ENCODE measurements around the gene CRB1.
"Not testable (repeated sequence)": the region's sequence is repeated elsewhere in the genome, so short reads cannot be mapped to it uniquely, and the experiment has no call there.

The CRB1 gene

DNA sequence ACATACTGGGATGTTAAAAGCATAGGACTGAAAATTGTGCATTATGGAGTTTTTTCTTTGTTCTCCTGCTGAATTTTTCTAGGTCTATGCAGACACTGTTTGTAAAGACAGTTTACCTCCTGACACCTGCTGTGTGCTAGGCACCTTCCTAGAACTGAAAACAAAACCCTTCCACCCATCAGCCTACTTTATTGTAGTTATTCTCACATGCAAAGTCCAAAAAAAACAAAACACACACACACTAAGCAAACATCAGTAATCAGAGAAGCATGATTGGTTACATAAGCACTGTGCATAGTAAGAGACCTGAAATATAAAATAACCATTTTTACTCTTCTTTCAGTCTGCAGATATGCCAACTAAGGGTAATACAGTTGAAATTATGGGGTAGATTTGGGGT, 195.1 kb downstream of the CRB1 start:
- no peak for DNase-seq (ENCODE audit: low spot score)

- DNase-seq (ENCODE audit: low spot score), result peak; percentile 5
Measured at GRCh38 chr1:197464044-197464443, 196.0 kb downstream of the CRB1 start.

DNA sequence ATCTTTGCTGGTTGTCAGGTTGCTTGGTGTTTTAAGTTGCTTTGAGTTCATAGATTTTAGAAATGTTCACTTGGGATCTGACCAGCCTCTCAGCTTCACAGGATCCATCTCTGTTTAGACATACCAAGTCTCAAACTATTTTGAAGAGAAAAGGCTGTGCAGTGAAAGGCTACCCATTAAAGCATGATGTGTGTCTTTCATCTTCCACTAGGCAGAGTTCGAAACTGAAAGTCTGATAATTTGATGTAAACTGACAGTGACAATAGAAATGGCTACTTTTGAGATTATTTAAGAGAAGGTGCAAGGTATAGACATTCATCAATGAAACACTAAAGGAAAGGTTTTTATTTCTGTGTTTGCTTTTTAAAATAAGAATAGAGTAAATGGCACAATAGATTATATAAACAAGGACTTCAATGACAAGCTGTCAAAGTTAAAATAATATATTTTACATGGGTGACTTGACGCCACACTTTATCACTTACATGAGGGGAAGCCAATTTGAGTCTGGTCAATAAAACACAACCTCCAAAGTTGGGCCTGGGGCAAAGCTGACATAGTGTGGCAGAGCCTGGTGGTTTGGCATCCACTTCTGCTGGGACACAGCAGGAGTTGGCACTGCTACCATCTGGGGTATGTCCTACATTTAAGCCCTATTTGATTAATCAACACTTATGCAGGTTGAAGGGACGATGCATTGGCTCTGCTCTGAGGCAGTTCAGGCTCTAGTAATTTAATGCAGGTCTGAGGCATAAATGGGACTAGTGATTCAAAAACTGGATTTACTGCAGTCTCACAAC, 197.7 kb downstream of the CRB1 start:
- DNase-seq (ENCODE audit: low spot score), result no peak

- no peak for DNase-seq (ENCODE audit: low spot score)
Measured at GRCh38 chr1:197466813-197467212, 198.8 kb downstream of the CRB1 start.

GRCh38 chr1:197467881-197468280, 199.8 kb downstream of the CRB1 start:
- no peak for DNase-seq (ENCODE audit: low spot score)

DNA sequence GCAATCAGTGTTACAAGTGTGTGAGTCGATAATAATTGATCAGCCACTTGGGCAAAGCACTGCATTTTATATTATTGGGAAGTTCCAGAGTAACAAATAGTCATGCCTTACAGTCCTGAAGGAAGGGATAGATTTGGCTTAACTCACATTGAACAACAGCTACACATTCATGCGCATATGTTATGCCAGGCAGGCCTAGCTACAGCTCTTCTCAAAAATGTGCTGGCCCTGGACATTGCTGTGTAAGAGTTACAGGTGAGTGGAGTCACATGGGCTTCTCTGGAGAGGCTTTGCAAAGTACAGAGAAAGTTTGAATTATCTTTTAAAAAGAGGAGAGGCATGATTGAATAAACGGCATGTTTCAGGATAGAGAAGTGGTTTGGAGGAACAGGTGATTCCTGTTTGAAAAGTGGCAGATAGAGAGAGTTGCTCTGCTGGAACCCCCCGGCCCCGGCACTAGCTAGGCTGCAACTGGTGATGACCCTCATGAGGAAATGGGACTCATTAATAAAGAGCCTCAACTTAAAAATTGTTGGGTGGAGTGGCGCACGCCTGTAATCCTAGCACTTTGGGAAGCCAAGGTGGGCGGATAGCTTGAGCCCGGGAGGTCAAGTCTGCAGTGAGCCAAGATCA, 200.6 kb downstream of the CRB1 start:
- DNase-seq (ENCODE audit: low spot score), result no peak

DNA sequence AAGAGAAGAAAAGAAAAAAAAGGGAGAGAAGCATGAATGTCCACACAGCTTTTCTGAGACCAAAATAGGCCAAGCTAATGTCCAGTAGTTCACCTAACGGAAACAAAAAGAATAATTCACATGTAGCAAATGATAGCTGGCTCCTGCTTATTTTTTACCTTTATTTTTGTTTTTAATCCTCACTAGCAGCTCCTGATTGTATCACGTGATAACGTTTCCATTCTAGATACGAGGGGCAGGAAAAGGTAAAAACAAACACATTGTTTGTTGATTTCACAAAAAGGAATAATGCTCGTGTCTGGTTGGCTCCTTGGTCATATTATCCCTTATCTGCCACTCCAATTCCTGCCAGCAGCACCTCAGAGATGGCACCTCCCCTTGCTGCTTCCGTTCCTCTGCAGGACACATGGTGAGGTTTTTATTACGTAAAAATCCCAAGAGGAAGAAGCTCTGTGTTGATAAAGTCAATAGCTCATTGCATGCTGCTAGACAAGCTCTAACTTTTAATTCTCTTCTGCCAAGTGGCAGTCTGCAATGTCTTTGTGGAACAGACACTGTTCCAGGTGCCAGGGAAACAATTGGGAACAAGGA, 201.7 kb downstream of the CRB1 start:
- no peak for DNase-seq (ENCODE audit: low spot score)

DNA sequence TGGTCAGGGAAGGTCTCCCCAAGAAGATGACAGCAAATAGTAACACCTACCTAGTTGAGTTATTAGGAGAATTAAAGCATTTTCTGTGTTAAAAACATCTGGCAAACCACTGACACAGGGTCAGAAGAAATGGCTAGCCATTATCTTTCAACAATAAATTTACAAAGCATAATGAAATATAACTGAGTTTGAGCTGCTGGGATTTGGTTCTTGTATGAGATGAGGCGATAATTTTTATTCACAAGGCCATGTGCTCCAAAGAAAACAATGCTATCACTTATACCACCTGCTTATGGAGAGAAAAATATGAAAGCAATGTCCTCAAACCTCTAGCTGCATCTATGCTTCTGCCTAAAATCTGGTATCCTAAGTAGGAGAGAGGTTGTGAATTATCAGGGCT, 202.3 kb downstream of the CRB1 start:
- no peak for DNase-seq (ENCODE audit: low spot score)

DNA sequence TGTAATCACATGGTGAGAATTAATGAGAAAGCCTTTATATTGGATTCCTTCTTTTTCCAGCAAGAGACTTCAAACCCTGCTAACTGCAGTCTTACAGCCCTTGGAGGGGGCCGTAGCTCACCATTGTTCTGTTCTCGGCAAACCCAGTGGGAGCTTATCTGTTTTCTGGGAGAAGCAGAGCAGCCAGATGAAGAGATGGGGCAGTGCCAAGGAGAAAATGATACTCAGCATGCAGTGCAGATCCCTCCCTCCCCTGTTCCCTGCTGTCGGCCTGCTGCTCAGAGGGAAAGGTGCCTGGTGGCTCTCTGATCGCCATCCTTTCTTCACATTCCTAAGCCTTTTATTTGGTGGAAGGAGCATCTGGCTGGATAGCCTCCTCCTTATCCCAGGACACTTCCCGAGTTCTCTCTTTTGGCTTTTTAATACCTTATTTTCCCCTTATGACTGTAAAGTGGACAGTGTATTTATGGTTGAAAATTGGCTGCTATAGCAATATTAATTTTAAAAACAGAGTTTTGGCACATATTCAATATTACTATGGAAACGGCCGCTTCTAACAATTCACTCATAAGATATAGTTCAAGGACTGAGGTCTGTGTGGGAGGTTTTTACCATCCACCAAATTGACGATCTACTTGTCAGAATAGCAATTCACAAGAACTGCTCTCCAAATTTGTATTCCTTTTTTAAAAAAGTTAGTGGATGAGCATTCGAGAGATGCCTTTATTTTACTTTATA, 203.4 kb downstream of the CRB1 start:
- DNase-seq (ENCODE audit: low spot score), result no peak

DNA sequence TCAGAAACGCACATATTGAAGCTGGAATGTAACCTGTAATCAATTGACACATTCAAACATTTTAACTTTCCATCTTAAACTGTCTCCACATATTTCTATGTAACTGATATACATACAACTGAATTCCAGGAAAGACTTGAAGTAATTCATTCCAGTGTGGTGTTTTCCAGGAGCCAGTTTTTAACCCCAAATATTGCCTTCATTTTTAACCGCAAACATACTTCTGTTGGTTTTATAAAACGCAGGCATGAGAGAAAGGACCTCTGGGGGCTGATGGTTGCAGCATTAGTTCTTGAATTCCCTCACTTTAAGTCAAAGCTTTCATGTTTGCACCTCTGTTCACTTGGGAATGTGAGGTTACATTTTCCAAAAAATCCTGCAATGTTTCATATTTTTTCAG, 204.1 kb downstream of the CRB1 start:
- no peak for DNase-seq (ENCODE audit: low spot score)

DNA sequence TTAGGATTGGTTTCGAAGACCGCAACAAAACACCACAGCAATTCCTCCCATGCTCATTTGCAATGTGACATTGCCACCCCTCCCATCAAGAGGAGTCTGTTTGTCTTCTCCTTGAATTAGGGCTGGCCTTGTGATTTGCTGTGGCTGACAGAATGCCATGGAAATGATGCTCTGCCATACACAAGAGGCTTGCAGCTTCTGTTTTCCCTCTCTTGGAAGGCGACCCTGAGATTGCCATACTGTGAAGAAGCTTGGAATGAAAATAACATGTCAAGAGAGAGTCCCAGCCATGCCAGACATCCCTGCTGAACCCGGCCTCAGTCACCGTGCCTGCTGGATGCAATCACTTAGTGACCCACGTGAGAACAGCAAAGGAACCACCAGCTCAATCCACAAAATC, 212.4 kb downstream of the CRB1 start:
- no peak for DNase-seq (ENCODE audit: low spot score)

DNA sequence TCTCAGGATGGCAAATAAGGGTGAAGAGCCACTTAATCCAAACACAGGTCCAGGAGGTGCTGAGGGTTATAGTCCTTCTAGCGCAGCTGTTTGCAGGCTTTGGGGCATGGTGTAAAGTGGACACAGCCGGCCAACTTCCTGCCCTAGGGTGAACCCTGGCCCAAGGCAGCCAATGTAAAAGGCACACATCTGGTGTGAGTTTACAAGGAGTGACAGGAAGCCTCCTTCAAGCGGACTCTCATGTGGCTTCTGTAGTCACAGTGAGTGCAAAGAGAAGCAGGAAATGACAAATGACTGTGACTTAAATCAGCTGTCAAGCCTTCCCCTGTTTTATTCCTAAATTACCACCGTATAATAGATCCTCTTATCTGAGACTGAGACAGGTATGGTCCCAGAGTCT, 213.0 kb downstream of the CRB1 start:
- DNase-seq (ENCODE audit: low spot score), result no peak

DNA sequence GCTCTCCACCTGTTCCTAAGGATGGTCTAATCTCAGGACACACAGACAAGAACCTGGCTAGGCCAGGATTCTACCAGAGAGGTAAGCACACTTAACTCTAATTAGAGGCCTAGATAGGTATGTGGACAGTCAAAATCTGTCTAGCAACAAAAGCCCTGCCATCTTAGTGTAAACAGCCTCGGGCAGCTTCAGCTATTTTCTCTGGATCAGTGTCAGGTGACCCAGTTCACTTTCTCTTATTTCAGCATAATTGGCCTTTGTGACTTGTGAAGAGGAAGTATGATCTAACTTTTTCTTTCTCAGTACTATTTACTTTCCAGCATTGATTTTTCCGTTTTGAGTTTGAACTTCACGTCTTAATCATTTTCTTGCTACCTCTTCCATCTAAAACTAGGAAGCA, 217.7 kb downstream of the CRB1 start:
- DNase-seq (ENCODE audit: low spot score), result no peak

- no peak for DNase-seq (ENCODE audit: low spot score)
Measured at GRCh38 chr1:197486946-197487345, 218.9 kb downstream of the CRB1 start.

DNA sequence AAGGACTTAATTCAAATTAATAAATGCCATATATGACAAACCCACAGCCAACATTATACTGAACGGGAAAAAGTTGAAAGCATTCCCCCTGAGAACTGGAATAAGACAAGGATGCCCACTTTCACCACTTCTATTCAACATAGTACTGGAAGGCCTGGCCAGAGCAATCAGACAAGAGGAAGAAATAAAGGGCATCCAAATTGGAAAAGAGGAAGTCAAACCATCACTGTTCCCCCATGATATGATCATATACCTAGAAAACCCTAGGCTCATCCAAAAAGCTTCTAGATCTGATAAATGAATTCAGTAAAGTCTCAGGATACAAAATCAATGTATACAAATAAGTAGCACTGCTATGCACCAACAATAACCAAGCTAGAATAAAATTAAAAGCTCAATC, 223.5 kb downstream of the CRB1 start:
- DNase-seq (ENCODE audit: low spot score), result not testable (repeated sequence)

GRCh38 chr1:197496722-197497121, 228.7 kb downstream of the CRB1 start:
- DNase-seq (ENCODE audit: low spot score), result no peak

DNA sequence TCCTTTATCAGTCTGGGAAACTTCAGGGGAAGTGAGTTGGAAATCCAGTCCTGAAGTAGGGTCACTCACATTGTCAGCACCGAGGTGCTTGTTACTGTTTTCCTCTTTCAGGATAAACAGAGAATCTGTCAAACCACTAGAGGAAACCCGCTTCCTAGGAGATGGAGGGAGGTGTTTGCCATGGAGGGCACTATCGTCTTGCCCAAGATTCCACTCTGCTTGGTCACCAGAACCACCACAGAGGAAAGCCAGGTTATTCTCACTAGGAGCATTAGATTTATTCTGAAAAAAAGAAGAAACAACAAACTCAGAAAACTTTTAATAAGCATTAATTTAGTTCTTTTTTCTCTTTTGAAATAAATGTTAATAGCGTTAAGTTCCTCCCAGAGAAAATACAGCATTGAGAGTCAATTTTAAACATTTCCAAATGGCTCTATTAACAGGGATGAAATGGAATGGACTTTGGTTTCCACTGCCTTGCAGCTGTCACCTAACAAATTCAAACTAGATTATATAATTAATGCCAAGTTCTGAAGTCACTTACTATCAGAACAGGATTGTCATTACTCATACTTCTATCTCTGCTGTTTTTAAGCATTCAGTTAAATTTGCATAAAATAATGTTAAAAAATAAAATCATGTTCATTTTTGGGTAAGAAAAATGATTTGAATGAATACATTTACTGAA, 242.8 kb downstream of the CRB1 start:
- no peak for DNase-seq (ENCODE audit: low spot score)

GRCh38 chr1:197515421-197515820, 247.4 kb downstream of the CRB1 start:
- DNase-seq (ENCODE audit: low spot score), result no peak

DNA sequence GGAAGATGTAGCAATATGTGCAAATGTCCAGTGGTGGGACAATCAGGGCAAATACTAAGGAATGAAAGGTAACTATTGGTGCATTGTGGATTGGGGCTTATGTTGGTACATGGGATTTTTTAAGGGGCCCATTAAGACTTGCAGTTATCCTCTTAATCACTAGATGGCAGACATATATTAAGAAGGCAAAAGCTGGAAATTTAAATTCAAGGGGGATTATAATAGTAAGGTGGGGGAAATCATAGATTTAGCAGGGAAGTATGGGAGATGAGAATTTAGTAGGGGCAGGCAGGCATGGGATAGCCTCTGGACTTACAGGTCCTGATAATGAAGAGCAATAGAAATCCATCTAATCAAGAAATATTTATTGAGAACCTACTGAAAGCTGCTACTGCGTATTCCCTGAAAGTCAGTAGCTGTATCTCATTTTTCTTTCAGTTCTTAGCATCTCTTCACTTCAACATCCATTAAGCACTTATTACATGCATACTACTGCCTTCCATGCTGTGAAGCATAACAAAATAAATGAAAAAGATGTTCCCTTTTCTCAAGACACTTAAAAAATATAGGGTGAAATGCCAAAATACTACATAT, 251.8 kb downstream of the CRB1 start:
- DNase-seq (ENCODE audit: low spot score), result no peak

- DNase-seq (ENCODE audit: low spot score), result peak; percentile 11
Measured at GRCh38 chr1:197521118-197521739, 253.2 kb downstream of the CRB1 start.

GRCh38 chr1:197526736-197527371, 258.8 kb downstream of the CRB1 start:
- DNase-seq (ENCODE audit: low spot score), result no peak
